ENCODE results near the gene OR5B2.

DNA sequence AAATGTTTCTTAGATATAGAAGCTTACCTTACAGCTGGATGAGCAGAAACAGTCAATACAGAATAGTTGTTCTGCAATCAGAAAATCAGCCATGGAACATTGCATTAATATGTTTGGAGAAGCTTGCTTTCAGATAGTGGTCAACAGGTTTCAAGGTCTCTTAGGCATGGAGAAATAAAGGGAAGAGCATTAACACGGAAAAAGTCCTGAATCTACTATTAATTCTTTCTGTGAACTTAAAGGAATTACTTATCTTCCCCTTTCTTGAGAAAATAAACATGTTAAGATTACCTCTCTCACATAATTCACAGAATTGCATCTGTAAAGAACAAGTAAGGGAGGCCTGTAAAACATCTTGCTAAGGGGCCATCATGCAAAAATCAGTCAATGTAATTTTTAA lies 21.1 kb downstream of the OR5B2 start, which contains the start of gene OR5B3:
- TF ChIP-seq, protein P1, sequence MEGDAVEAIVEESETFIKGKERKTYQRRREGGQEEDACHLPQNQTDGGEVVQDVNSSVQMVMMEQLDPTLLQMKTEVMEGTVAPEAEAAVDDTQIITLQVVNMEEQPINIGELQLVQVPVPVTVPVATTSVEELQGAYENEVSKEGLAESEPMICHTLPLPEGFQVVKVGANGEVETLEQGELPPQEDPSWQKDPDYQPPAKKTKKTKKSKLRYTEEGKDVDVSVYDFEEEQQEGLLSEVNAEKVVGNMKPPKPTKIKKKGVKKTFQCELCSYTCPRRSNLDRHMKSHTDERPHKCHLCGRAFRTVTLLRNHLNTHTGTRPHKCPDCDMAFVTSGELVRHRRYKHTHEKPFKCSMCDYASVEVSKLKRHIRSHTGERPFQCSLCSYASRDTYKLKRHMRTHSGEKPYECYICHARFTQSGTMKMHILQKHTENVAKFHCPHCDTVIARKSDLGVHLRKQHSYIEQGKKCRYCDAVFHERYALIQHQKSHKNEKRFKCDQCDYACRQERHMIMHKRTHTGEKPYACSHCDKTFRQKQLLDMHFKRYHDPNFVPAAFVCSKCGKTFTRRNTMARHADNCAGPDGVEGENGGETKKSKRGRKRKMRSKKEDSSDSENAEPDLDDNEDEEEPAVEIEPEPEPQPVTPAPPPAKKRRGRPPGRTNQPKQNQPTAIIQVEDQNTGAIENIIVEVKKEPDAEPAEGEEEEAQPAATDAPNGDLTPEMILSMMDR (IDR thresholded peaks at IDR 0.05 in 4 of 5, conservative IDR thresholded peaks at IDR 0.05 in 1 of 5) = no peak
- TF ChIP-seq POLR2A (IDR thresholded peaks at IDR 0.05) = no peak

All from gastrocnemius medialis (tissue), 4 donors.